K562 (cell line): ENCODE measurements around the gene EHD2.

Experiments used
- CREM ChIP-seq: IDR thresholded peaks from 2 replicates; pipeline ENCODE4 v1.6.1; 2014; ENCODE audit warnings: antibody characterized with exemption, low read depth
- CTCF ChIP-seq, 3 experiments: IDR thresholded peaks in 2 of 3; conservative IDR thresholded peaks in 1 of 3; 2 replicates each; pipeline ENCODE4 v1.5.1; 2011 to 2012; ENCODE audit warnings: low read length in 3 of 3, mild to moderate bottlenecking in 3 of 3, control low read depth in 2 of 3, improper control_type of control experiment in 1 of 3, inconsistent platforms in 1 of 3, low read depth in 1 of 3, mixed read lengths in 1 of 3, moderate library complexity in 1 of 3; ENCODE audit not compliant: insufficient read depth in 2 of 3
- CUX1 ChIP-seq: fragments of 200-800 bp; sonication (Bioruptor generic); IDR thresholded peaks from 2 replicates; pipeline ENCODE4 v1.6.1; 2016; ENCODE audit warnings: missing genetic modification characterization, missing compliant biosample characterization
- ESRRA ChIP-seq: fragments of 450-650 bp; IDR thresholded peaks from 2 replicates; pipeline ENCODE4 v1.6.1; 2014; ENCODE audit warnings: low read depth, mild to moderate bottlenecking, moderate library complexity, borderline replicate concordance
- PATZ1 ChIP-seq: fragments of 250-450 bp; sonication (Bioruptor Pico); IDR thresholded peaks from 2 replicates; pipeline ENCODE4 v1.5.0; 2020; ENCODE audit warnings: mild to moderate bottlenecking, borderline replicate concordance
- POLR2AphosphoS5 ChIP-seq: IDR thresholded peaks from 2 replicates; pipeline ENCODE4 v1.6.1; 2011; ENCODE audit warnings: mild to moderate bottlenecking, low read depth, low read length, moderate library complexity; ENCODE audit not compliant: control insufficient read depth, insufficient read depth
- SP1 ChIP-seq: sonication (generic); formaldehyde crosslinking; IDR thresholded peaks from 2 replicates; pipeline ENCODE4 v1.8.1; 2022; ENCODE audit warnings: mild to moderate bottlenecking, missing genetic modification reagents
- TCF3 ChIP-seq: sonication (generic); formaldehyde crosslinking; IDR thresholded peaks from 2 replicates; pipeline ENCODE4 v1.4.0; 2020; ENCODE audit warnings: mild to moderate bottlenecking, missing genetic modification reagents
- ZNF184 ChIP-seq: sonication (generic); formaldehyde crosslinking; IDR thresholded peaks from 2 replicates; pipeline ENCODE4 v1.5.0; 2020; ENCODE audit warnings: missing genetic modification reagents
- TF ChIP-seq, protein P1 (sequence below), 2 experiments: fragments of 450-650 bp in 1 of 2; sonication (generic) in 1 of 2; formaldehyde crosslinking in 1 of 2; IDR thresholded peaks; 2 replicates each; pipeline versions ENCODE4 v1.7.1 to v1.9.0; 2016 to 2022; ENCODE audit warnings: inconsistent platforms in 1 of 2, mild to moderate bottlenecking in 1 of 2, missing genetic modification reagents in 1 of 2

- TF ChIP-seq ZNF184: no peak
- TF ChIP-seq CREM: no peak
- TF ChIP-seq PATZ1 (CRISPR knock-in tag): no peak
- TF ChIP-seq SP1: no peak
- TF ChIP-seq ESRRA: no peak
- no peak for TF ChIP-seq CTCF (IDR thresholded peaks at IDR 0.05 in 2 of 3, conservative IDR thresholded peaks at IDR 0.05 in 1 of 3; ENCODE audit: insufficient read depth in 2 of 3, low read depth in 1 of 3, low read length in 3 of 3)
- TF ChIP-seq TCF3 (CRISPR knock-in tag): no peak
- TF ChIP-seq, protein P1, sequence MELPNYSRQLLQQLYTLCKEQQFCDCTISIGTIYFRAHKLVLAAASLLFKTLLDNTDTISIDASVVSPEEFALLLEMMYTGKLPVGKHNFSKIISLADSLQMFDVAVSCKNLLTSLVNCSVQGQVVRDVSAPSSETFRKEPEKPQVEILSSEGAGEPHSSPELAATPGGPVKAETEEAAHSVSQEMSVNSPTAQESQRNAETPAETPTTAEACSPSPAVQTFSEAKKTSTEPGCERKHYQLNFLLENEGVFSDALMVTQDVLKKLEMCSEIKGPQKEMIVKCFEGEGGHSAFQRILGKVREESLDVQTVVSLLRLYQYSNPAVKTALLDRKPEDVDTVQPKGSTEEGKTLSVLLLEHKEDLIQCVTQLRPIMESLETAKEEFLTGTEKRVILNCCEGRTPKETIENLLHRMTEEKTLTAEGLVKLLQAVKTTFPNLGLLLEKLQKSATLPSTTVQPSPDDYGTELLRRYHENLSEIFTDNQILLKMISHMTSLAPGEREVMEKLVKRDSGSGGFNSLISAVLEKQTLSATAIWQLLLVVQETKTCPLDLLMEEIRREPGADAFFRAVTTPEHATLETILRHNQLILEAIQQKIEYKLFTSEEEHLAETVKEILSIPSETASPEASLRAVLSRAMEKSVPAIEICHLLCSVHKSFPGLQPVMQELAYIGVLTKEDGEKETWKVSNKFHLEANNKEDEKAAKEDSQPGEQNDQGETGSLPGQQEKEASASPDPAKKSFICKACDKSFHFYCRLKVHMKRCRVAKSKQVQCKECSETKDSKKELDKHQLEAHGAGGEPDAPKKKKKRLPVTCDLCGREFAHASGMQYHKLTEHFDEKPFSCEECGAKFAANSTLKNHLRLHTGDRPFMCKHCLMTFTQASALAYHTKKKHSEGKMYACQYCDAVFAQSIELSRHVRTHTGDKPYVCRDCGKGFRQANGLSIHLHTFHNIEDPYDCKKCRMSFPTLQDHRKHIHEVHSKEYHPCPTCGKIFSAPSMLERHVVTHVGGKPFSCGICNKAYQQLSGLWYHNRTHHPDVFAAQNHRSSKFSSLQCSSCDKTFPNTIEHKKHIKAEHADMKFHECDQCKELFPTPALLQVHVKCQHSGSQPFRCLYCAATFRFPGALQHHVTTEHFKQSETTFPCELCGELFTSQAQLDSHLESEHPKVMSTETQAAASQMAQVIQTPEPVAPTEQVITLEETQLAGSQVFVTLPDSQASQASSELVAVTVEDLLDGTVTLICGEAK (IDR thresholded peaks at IDR 0.05): no peak
- TF ChIP-seq, protein P1 (CRISPR knock-in tag; IDR thresholded peaks at IDR 0.05): no peak
- TF ChIP-seq POLR2AphosphoS5: no peak
- TF ChIP-seq CUX1 (CRISPR knock-in tag): no peak
These were observed 42.5 kb upstream of the EHD2 start for GRCh38 chr19:47670736-47671135.
